ENCODE measurements around the gene JMJD1C.

Gene JMJD1C

GRCh38 chr10:63430999-63431356 lies 34.8 kb downstream of the JMJD1C start:
- H3K79me2 ChIP-seq: peaks cover 55% of the 10 kb centered on the region
- no peak overlapping the region for H3K27ac ChIP-seq
- no peak overlapping the region for H2AFZ ChIP-seq
- no peak overlapping the region for H3K9ac ChIP-seq
- no peak overlapping the region for H3K4me3 ChIP-seq (ENCODE audit: low read depth, low read length)
- TF ChIP-seq CTCF (IDR thresholded peaks at IDR 0.05): no peak
- H3K36me3 ChIP-seq (ENCODE audit: control insufficient read depth, insufficient read depth, low read length): no peaks in the 10 kb centered on the region
- H3K4me1 ChIP-seq: peaks cover 5% of the 10 kb centered on the region
- no peak overlapping the region for H3K4me2 ChIP-seq (ENCODE audit: low read length)
- H3K27me3 ChIP-seq (ENCODE audit: control insufficient read depth, insufficient read depth, low read length): no peaks in the 10 kb centered on the region
- no peaks in the 10 kb centered on the region for H3K9me3 ChIP-seq (ENCODE audit: control insufficient read depth, low read length)

GRCh38 chr10:63430091-63430998 lies 35.4 kb downstream of the JMJD1C start:
- Histone ChIP-seq H3K4me2 (ENCODE audit: low read length) (no peak overlapping the region), H2AFZ (no peak overlapping the region), H3K79me2 (peaks cover 55% of the 10 kb centered on the region), H3K9ac (no peak overlapping the region), H3K27ac (no peak overlapping the region), H3K4me3 (ENCODE audit: low read depth, low read length) (no peak overlapping the region), H3K36me3 (ENCODE audit: control insufficient read depth, insufficient read depth, low read length) (no peaks in the 10 kb centered on the region), H3K9me3 (ENCODE audit: control insufficient read depth, low read length) (no peaks in the 10 kb centered on the region), H3K27me3 (ENCODE audit: control insufficient read depth, insufficient read depth, low read length) (no peaks in the 10 kb centered on the region), H3K4me1 (peaks cover 5% of the 10 kb centered on the region)
- TF ChIP-seq CTCF (IDR thresholded peaks at IDR 0.05): no peak

- peaks cover 5% of the 10 kb centered on the region for H3K4me1 ChIP-seq
Measured at GRCh38 chr10:63429281-63429680, 36.5 kb downstream of the JMJD1C start.

GRCh38 chr10:63427013-63427412 lies 38.8 kb downstream of the JMJD1C start:
- H3K9me3 ChIP-seq (ENCODE audit: control insufficient read depth, low read length): no peaks in the 10 kb centered on the region
- no peak overlapping the region for H3K9ac ChIP-seq
- no peak overlapping the region for H3K27ac ChIP-seq
- H3K4me1 ChIP-seq: peaks cover 5% of the 10 kb centered on the region
- H2AFZ ChIP-seq: no peak overlapping the region
- TF ChIP-seq CTCF (IDR thresholded peaks at IDR 0.05): no peak
- H3K27me3 ChIP-seq (ENCODE audit: control insufficient read depth, insufficient read depth, low read length): no peaks in the 10 kb centered on the region
- H3K79me2 ChIP-seq: peaks cover 65% of the 10 kb centered on the region
- H3K4me2 ChIP-seq (ENCODE audit: low read length): no peak overlapping the region
- H3K36me3 ChIP-seq (ENCODE audit: control insufficient read depth, insufficient read depth, low read length): no peaks in the 10 kb centered on the region
- H3K4me3 ChIP-seq (ENCODE audit: low read depth, low read length): no peak overlapping the region

More at GRCh38 chr10:63429281-63429680, 36.5 kb downstream of the JMJD1C start:
- no peak overlapping the region for H3K4me2 ChIP-seq (ENCODE audit: low read length)
- no peaks in the 10 kb centered on the region for H3K27me3 ChIP-seq (ENCODE audit: control insufficient read depth, insufficient read depth, low read length)
- no peaks in the 10 kb centered on the region for H3K9me3 ChIP-seq (ENCODE audit: control insufficient read depth, low read length)
- H3K9ac ChIP-seq: no peak overlapping the region
- no peak overlapping the region for H3K4me3 ChIP-seq (ENCODE audit: low read depth, low read length)
- no peak overlapping the region for H2AFZ ChIP-seq
- no peak for TF ChIP-seq CTCF (IDR thresholded peaks at IDR 0.05)
- H3K27ac ChIP-seq: no peak overlapping the region
- H3K36me3 ChIP-seq (ENCODE audit: control insufficient read depth, insufficient read depth, low read length): no peaks in the 10 kb centered on the region
- peaks cover 57% of the 10 kb centered on the region for H3K79me2 ChIP-seq

GRCh38 chr10:63425512-63425911 lies 40.3 kb downstream of the JMJD1C start:
- Histone ChIP-seq H3K27ac (no peak overlapping the region), H3K9me3 (ENCODE audit: control insufficient read depth, low read length) (no peaks in the 10 kb centered on the region), H3K9ac (no peak overlapping the region), H3K4me2 (ENCODE audit: low read length) (no peak overlapping the region), H3K79me2 (peaks cover 62% of the 10 kb centered on the region), H3K4me3 (ENCODE audit: low read depth, low read length) (no peak overlapping the region), H3K36me3 (ENCODE audit: control insufficient read depth, insufficient read depth, low read length) (no peaks in the 10 kb centered on the region), H3K4me1 (peaks cover 5% of the 10 kb centered on the region), H2AFZ (no peak overlapping the region), H3K27me3 (ENCODE audit: control insufficient read depth, insufficient read depth, low read length) (no peaks in the 10 kb centered on the region)
- TF ChIP-seq CTCF (IDR thresholded peaks at IDR 0.05): no peak
